Right lobe of liver (tissue), 4 donors: ENCODE data around the gene CLEC4M.

Experiments used
- CTCF ChIP-seq, 4 donors: fragments of 200-600 bp in 3 of 4; fragments of 450-650 bp in 1 of 4; IDR thresholded peaks; one replicate each; pipeline versions ENCODE4 v1.5.1 to v1.8.0; 2016 to 2022; ENCODE audit warnings: antibody characterized with exemption in 4 of 4, mild to moderate bottlenecking in 2 of 4
- POLR2A ChIP-seq: fragments of 450-650 bp; IDR thresholded peaks from one replicate; pipeline ENCODE4 v1.6.1; 2017; ENCODE audit warnings: antibody characterized with exemption, mild to moderate bottlenecking
- donor health status: DM: no; HTN: no; CAD: no.
- donor health status: DM: no; HTN: no; CAD: no.
- donor health status: DM: no; HTN: yes; CAD: no.

- TF ChIP-seq CTCF (IDR thresholded peaks at IDR 0.05) (no peak), POLR2A (no peak)
Observed at GRCh38 chr19:7762719-7763293, at the start of gene CLEC4M.
